ENCODE data around the gene TMEM247. TPM values are rescaled to one million over a fixed set of nuclear protein-coding genes. Genes with fewer than 3 reads are reported as not detected.
A peak's percentile ranks its signal among the peaks of the same experiment; 100 is the strongest.

TMEM247 gene
- total and polyA plus RNA-seq, 10 of the 15 experiments (the other 5 are each of a cell fraction or from before 2014, with no cell fraction given): not detected

DNA sequence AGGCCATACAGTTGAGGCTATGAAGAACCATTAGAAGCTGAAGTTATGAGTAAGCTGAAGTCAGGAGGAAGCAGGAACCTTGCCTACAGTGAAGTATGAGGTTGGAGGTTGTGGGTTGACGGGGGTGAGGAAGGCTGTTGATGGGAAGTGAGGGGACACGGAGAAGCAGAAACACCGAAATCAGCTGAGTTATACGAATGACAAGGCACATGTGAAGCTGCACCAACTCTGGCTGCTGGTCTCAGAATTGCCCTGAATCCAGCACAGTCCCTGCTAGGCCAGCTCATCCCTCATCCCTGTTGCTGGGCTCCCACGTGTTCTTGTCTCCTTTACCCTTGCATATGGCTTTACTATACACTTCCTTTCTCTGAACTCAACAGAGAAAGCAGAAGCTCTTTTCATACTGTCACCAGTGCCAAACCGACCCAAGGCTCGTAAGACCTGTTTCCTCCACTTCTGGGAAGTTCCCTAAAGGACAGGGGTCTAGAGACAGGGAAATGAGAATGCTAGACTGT, 9.2 kb upstream of the TMEM247 start:
- H3K27me3 ChIP-seq (replicated peaks in 1 of 2; ENCODE audit: control insufficient read depth in 2 of 2, insufficient read depth in 2 of 2, low read length in 1 of 2): no peaks in the 10 kb centered on the region
- H3K9me3 ChIP-seq (replicated peaks; ENCODE audit: control insufficient read depth, insufficient read depth, low read length): no peaks in the 10 kb centered on the region
- FAIRE-seq: no peak
- no peak for DNase-seq (ENCODE audit: low read depth, low spot score)
- ChIA-PET SMC1A (ENCODE audit: uncharacterized antibody, unreplicated experiment) (interaction anchor here (0.6 to 4.0 kb wide), 19 partner anchors 9 to 480 kb away, joined by 3 to 20 read pairs (median 4); no protein-coding TSS in a partner anchor), POLR2A (interaction anchor here (0.6 to 1.9 kb wide), 7 partner anchors 8 to 105 kb away, joined by 3 to 5 read pairs (median 4); no protein-coding TSS in a partner anchor), CTCF (interaction anchor here (0.6 to 1.5 kb wide), 9 partner anchors 8 to 407 kb away, joined by 3 to 9 read pairs (median 3); no protein-coding TSS in a partner anchor), RAD21 (ENCODE audit: unreplicated experiment) (interaction anchor here (0.9 to 3.1 kb wide), 11 partner anchors 8 to 853 kb away, joined by 3 to 13 read pairs (median 3); no protein-coding TSS in a partner anchor)
- H2AFZ ChIP-seq (ENCODE audit: control insufficient read depth, low read depth, low read length): peak overlapping the region; percentile 17
- H3K4me2 ChIP-seq (ENCODE audit: control insufficient read depth, insufficient read depth): no peak overlapping the region
- peak; percentile 16; the same call in 2 of the 3 replicates for ATAC-seq
- H3K36me3 ChIP-seq (ENCODE audit: control insufficient read depth in 2 of 2, insufficient read depth in 2 of 2, low read length in 1 of 2): no peaks in the 10 kb centered on the region
- intact Hi-C loops (cut with micrococcal nuclease; ENCODE audit: unreplicated experiment): no loop called here
- H4K20me1 ChIP-seq (ENCODE audit: control insufficient read depth, insufficient read depth): no peaks in the 10 kb centered on the region
- WGBS (ENCODE audit: insufficient coverage, insufficient replicate concordance, low lambda C conversion rate, missing lambda C conversion rate): 43% methylated on average over 7 of the region's 7 CpGs
- H3K4me1 ChIP-seq (ENCODE audit: control insufficient read depth, insufficient read depth, low read length): no peaks in the 10 kb centered on the region
- H3K27ac ChIP-seq (ENCODE audit: control insufficient read depth, insufficient read depth): no peak overlapping the region
- H3K79me2 ChIP-seq (ENCODE audit: control insufficient read depth, insufficient read depth, low read length): no peaks in the 10 kb centered on the region
- H3K4me3 ChIP-seq: no peak overlapping the region
- in situ Hi-C loops (cut with MboI): no loop called here
- TF ChIP-seq SPI1 (IDR thresholded peaks at IDR 0.05; ENCODE audit: borderline replicate concordance, insufficient read depth, low read depth, low read length) (peak; percentile 34; the same call in 1 of the 2 replicates), E4F1 (IDR thresholded peaks at IDR 0.05; ENCODE audit: borderline replicate concordance, partially characterized antibody) (no peak)
- H3K9ac ChIP-seq (ENCODE audit: control insufficient read depth, insufficient read depth, low read length): no peak overlapping the region
- BruUV-seq (replicated peaks): no TSS peak

Data from GM12878 (cell line).